Astrocyte of the cerebellum (primary cell): ENCODE measurements around the gene RIC1.

Source experiments
- DNase-seq: peaks from one replicate; pipeline ENCODE4 v3.0.0-alpha.2; 2011; ENCODE audit warnings: low read depth
- H3K4me3 ChIP-seq: 2 replicates; pipeline ENCODE4 v1.5.1; 2011; ENCODE audit warnings: mild to moderate bottlenecking, low read depth, low read length, moderate library complexity
- in situ Hi-C: cut with HindIII; loops from 2 replicates; pipeline ENCODE4 v1.10.0; 2017; ENCODE audit warnings: low sequenced_read_pairs
- TF ChIP-seq, protein P1 (sequence below): IDR thresholded peaks from 2 replicates; pipeline ENCODE4 v1.5.1; 2012; ENCODE audit warnings: low read length, low read depth, moderate library complexity, mild to moderate bottlenecking; ENCODE audit errors: missing control alignments

The RIC1 gene

DNA sequence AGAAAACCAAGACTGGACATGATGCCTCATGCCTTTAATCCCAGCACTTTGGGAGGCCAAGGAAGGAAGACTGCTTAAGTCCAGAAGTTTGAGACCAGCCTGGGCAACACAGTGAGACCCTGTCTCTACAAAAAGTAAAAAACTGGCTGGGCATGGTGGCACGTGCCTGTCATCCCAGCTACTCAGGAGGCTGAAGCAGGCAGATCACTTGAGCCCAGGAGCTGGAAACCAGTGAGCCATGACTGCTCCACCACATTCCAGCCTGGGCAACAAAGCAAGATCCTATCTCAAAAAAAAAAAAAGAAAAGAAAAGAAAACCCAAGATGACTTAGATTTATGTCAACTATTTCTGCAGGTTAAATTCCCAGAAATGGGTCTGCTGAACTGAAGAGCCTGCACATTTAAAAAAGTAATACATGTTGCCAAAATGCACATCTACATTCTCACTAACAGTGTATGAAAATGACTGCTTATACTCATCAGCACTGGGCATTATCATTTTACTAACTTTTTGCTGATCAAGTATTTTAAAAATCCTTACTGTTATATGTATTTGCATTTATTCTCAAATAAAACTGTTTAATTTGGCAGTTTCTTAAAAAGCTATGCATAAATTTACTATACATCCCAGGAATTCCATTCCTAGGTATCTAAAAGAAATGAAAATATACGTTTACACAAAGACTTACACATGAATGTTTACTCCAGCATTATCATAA lies 189.7 kb downstream of the RIC1 start:
- TF ChIP-seq, protein P1, sequence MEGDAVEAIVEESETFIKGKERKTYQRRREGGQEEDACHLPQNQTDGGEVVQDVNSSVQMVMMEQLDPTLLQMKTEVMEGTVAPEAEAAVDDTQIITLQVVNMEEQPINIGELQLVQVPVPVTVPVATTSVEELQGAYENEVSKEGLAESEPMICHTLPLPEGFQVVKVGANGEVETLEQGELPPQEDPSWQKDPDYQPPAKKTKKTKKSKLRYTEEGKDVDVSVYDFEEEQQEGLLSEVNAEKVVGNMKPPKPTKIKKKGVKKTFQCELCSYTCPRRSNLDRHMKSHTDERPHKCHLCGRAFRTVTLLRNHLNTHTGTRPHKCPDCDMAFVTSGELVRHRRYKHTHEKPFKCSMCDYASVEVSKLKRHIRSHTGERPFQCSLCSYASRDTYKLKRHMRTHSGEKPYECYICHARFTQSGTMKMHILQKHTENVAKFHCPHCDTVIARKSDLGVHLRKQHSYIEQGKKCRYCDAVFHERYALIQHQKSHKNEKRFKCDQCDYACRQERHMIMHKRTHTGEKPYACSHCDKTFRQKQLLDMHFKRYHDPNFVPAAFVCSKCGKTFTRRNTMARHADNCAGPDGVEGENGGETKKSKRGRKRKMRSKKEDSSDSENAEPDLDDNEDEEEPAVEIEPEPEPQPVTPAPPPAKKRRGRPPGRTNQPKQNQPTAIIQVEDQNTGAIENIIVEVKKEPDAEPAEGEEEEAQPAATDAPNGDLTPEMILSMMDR: no peak
- DNase-seq: no peak
- no peak overlapping the region for H3K4me3 ChIP-seq
- in situ Hi-C loops: no loop called here

DNA sequence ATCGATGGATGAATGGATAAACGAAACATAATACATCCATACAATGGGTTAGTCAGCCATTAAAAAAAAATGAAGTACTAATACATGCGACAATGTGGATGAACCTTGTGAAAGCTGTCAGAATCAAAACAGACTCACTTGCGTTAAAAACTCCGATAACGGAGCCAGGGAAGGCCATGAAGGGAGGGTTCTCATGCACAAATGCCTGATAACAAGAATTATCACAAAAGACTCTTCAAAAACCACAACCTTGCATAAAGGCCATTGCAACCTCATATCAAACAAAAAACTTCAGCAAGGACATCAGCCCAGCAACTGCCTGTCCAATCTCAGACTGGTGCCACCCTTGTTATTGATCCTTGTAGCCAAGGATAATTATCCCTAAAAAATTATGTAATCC lies 190.3 kb downstream of the RIC1 start:
- TF ChIP-seq, protein P1: no peak
- in situ Hi-C loops: no loop called here

DNA sequence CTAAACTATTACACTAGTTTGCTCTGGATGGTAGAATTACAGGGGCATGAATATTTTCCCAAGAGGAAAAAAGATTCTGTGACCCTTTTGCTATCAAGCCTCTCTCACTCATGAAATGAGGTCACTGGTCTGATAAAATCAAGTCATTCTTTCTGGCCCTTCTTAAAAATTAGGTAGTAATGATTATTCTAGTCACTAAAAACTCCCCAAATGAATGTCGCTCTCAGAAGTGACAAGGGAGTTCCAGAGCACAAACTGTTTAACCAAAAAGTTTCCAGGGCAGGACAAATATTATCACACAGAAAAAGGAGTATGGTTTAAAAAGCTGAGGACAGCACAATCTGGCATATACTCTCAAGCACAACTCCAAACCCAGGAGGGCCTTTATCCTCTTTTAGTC lies 191.5 kb downstream of the RIC1 start:
- TF ChIP-seq, protein P1: no peak
- in situ Hi-C loops: no loop called here
- DNase-seq: no peak
- no peak overlapping the region for H3K4me3 ChIP-seq

More for the DNA sequence above, 190.3 kb downstream of the RIC1 start:
- no peak overlapping the region for H3K4me3 ChIP-seq
- no peak for DNase-seq

DNA sequence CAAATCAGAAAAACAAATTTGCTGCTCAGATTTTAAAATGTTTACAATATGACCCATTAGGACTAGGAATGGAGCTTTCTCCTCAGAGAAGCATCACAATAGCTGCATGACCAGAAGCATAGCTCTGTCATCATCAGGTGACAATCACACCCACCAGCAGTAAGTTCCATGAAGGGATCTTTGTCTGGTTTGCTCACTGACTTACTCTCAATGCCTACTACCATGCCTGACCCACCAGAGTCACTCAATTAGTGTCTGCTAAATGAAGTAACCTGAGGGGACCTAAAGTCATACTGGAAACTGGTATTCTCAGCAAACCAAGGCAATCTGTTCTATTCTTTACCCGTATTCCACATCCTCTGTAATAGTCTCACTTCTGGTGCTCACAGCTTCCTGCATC lies 196.3 kb downstream of the RIC1 start:
- DNase-seq: no peak
- in situ Hi-C loops: no loop called here
- no peak overlapping the region for H3K4me3 ChIP-seq
- TF ChIP-seq, protein P1: no peak
